ENCODE results near the gene LY86.

DNA sequence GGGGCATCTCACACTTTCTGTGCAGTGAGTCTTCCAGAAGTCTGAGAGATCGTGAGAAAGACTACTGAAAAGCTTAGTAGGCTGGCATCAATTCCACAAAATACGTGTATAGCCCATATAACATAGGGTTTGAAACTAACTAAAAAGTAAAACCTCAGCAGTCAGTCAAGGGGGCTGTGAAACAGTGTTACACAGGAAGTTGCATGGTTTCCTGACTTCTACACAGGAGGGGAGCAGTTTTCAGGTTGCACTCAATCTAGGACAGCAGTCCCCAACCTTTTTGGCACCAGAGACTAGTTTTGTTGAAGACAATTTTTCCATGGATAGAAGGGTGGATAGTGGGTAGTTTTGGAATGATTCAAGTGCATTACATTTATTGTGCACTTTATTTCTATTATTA lies 4.7 kb upstream of the LY86 start:
- no peak for TF ChIP-seq ZNF239 (CRISPR knock-in tag; IDR thresholded peaks at IDR 0.05)
- TF ChIP-seq NR4A1 (CRISPR knock-in tag; IDR thresholded peaks at IDR 0.05), result no peak
- TF ChIP-seq NR4A1 (tag; IDR thresholded peaks at IDR 0.05), result no peak
- TF ChIP-seq SIX5 (IDR thresholded peaks at IDR 0.05; ENCODE audit: borderline replicate concordance in 1 of 2, insufficient read depth in 1 of 2, low read depth in 1 of 2, low read length in 2 of 2), result no peak
- TF ChIP-seq, protein P1, sequence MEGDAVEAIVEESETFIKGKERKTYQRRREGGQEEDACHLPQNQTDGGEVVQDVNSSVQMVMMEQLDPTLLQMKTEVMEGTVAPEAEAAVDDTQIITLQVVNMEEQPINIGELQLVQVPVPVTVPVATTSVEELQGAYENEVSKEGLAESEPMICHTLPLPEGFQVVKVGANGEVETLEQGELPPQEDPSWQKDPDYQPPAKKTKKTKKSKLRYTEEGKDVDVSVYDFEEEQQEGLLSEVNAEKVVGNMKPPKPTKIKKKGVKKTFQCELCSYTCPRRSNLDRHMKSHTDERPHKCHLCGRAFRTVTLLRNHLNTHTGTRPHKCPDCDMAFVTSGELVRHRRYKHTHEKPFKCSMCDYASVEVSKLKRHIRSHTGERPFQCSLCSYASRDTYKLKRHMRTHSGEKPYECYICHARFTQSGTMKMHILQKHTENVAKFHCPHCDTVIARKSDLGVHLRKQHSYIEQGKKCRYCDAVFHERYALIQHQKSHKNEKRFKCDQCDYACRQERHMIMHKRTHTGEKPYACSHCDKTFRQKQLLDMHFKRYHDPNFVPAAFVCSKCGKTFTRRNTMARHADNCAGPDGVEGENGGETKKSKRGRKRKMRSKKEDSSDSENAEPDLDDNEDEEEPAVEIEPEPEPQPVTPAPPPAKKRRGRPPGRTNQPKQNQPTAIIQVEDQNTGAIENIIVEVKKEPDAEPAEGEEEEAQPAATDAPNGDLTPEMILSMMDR (IDR thresholded peaks at IDR 0.05 in 2 of 3, conservative IDR thresholded peaks at IDR 0.05 in 1 of 3; ENCODE audit: insufficient read depth in 2 of 3, low read depth in 1 of 3, low read length in 3 of 3), result no peak
- TF ChIP-seq DPF2 (IDR thresholded peaks at IDR 0.05), result no peak
- TF ChIP-seq, protein P2, sequence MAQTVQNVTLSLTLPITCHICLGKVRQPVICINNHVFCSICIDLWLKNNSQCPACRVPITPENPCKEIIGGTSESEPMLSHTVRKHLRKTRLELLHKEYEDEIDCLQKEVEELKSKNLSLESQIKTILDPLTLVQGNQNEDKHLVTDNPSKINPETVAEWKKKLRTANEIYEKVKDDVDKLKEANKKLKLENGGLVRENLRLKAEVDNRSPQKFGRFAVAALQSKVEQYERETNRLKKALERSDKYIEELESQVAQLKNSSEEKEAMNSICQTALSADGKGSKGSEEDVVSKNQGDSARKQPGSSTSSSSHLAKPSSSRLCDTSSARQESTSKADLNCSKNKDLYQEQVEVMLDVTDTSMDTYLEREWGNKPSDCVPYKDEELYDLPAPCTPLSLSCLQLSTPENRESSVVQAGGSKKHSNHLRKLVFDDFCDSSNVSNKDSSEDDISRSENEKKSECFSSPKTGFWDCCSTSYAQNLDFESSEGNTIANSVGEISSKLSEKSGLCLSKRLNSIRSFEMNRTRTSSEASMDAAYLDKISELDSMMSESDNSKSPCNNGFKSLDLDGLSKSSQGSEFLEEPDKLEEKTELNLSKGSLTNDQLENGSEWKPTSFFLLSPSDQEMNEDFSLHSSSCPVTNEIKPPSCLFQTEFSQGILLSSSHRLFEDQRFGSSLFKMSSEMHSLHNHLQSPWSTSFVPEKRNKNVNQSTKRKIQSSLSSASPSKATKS (CRISPR knock-in tag; IDR thresholded peaks at IDR 0.05), result no peak
- no peak for TF ChIP-seq NFIC (IDR thresholded peaks at IDR 0.05)
- no peak for TF ChIP-seq XRCC5 (IDR thresholded peaks at IDR 0.05; ENCODE audit: low read depth, low read length)
- TF ChIP-seq TAF7 (tag; IDR thresholded peaks at IDR 0.05), result no peak
- no peak for TF ChIP-seq TFE3 (CRISPR knock-in tag; IDR thresholded peaks at IDR 0.05)
- TF ChIP-seq SAFB (IDR thresholded peaks at IDR 0.05; ENCODE audit: borderline replicate concordance, low read depth, low read length), result no peak
- TF ChIP-seq MTF1 (CRISPR knock-in tag; IDR thresholded peaks at IDR 0.05; ENCODE audit: borderline replicate concordance), result no peak
